ENCODE results near the gene PHF2.

- TF ChIP-seq, protein P1, sequence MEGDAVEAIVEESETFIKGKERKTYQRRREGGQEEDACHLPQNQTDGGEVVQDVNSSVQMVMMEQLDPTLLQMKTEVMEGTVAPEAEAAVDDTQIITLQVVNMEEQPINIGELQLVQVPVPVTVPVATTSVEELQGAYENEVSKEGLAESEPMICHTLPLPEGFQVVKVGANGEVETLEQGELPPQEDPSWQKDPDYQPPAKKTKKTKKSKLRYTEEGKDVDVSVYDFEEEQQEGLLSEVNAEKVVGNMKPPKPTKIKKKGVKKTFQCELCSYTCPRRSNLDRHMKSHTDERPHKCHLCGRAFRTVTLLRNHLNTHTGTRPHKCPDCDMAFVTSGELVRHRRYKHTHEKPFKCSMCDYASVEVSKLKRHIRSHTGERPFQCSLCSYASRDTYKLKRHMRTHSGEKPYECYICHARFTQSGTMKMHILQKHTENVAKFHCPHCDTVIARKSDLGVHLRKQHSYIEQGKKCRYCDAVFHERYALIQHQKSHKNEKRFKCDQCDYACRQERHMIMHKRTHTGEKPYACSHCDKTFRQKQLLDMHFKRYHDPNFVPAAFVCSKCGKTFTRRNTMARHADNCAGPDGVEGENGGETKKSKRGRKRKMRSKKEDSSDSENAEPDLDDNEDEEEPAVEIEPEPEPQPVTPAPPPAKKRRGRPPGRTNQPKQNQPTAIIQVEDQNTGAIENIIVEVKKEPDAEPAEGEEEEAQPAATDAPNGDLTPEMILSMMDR (IDR thresholded peaks at IDR 0.05; ENCODE audit: insufficient read depth, low read depth, low read length): no peak
- TF ChIP-seq EZH2 (IDR thresholded peaks at IDR 0.05; ENCODE audit: insufficient read depth, low read length): no peak
These were observed 134.0 kb downstream of the PHF2 start for GRCh38 chr9:93710370-93710723.
